Adrenal gland (tissue), 5 donors: ENCODE results near the gene UBE2D1.

Experiments
- POLR2A ChIP-seq, 2 donors: fragments of 450-650 bp; IDR thresholded peaks; one replicate each; pipeline ENCODE4 v1.6.1; 2017; ENCODE audit warnings: antibody characterized with exemption in 2 of 2, mild to moderate bottlenecking in 2 of 2, moderate library complexity in 1 of 2
- TF ChIP-seq, protein P1 (sequence below), 6 experiments: fragments of 450-650 bp in 4 of 6; fragments of 200-600 bp in 2 of 6; sonication (generic) in 1 of 6; IDR thresholded peaks; 1 replicate in 5 of 6; 2 replicates in 1 of 6; pipeline versions ENCODE4 v1.5.1 to v1.8.0; 2016 to 2021; ENCODE audit warnings: antibody characterized with exemption in 6 of 6, mild to moderate bottlenecking in 2 of 6, moderate library complexity in 1 of 6
- donor health status: DM: no; HTN: no; CAD: no.

DNA sequence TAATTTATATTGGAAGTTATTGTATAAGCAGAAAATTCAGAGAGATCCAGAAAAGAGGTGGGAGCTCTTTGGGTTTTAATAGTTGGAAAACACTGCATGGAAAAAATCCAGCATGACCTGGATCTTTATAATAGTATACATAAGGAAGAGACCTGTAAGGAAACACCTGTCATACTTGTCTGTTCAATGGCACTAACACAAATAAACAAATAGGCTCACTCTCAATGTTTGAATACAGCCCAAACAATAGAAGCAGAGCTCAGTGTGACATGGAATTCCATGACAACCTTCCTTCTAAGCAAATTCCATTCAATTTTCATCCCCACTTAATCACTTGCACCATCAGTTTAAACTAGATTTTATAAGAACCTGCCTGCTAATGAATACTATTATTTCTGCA is 34.1 kb upstream of the UBE2D1 start:
- TF ChIP-seq, protein P1, sequence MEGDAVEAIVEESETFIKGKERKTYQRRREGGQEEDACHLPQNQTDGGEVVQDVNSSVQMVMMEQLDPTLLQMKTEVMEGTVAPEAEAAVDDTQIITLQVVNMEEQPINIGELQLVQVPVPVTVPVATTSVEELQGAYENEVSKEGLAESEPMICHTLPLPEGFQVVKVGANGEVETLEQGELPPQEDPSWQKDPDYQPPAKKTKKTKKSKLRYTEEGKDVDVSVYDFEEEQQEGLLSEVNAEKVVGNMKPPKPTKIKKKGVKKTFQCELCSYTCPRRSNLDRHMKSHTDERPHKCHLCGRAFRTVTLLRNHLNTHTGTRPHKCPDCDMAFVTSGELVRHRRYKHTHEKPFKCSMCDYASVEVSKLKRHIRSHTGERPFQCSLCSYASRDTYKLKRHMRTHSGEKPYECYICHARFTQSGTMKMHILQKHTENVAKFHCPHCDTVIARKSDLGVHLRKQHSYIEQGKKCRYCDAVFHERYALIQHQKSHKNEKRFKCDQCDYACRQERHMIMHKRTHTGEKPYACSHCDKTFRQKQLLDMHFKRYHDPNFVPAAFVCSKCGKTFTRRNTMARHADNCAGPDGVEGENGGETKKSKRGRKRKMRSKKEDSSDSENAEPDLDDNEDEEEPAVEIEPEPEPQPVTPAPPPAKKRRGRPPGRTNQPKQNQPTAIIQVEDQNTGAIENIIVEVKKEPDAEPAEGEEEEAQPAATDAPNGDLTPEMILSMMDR (IDR thresholded peaks at IDR 0.05): no peak
- TF ChIP-seq POLR2A (IDR thresholded peaks at IDR 0.05): no peak
